ENCODE measurements around the gene INPP5B.

Gene INPP5B

DNA sequence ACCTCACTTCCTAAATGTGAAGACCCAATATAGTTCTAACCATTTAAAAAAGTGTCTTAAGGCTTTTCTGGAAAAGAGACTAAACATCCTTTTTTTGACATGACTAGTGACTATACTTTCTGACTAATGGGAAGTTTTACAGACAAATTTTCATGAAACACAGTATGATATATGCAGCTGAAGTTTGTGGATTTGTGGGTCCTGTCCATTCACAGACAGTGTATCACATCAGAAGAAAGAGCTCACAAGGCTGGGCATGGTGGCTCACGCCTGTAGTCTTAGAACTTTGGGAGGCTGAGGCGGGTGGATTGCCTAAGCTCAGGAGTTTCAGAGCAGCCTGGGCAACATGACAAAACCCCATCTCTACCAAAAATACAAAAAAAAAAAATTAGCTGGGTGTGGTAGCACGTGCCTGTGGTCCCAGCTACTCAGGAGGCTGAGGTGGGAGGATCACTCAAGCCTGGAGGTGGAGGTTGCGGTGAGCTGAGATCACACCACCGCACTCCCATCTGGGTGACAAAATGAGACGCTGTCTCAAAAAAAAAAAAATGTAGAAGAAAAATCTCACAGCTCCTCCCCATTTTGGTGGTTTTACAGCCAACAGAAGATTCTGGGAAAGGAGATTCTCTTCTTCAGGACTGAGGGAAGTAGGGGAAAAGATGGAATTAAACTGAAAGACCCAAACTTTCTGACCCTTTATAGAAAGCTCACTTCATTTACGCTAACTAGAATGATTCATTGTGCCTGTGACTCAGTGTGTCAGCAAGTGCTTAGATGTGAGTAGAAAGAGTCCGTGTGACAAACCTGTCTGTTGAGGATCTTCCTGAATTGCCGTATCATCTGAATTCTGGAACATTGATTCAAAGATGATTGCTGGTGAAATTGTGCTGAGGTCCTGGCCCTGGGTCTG, 123.7 kb downstream of the INPP5B start:
- in situ Hi-C loops (cut with HindIII; ENCODE audit: low sequenced_read_pairs), result no loop called here
- no peak overlapping the region for H3K4me3 ChIP-seq (ENCODE audit: low read depth, low read length)
- TF ChIP-seq, protein P1, sequence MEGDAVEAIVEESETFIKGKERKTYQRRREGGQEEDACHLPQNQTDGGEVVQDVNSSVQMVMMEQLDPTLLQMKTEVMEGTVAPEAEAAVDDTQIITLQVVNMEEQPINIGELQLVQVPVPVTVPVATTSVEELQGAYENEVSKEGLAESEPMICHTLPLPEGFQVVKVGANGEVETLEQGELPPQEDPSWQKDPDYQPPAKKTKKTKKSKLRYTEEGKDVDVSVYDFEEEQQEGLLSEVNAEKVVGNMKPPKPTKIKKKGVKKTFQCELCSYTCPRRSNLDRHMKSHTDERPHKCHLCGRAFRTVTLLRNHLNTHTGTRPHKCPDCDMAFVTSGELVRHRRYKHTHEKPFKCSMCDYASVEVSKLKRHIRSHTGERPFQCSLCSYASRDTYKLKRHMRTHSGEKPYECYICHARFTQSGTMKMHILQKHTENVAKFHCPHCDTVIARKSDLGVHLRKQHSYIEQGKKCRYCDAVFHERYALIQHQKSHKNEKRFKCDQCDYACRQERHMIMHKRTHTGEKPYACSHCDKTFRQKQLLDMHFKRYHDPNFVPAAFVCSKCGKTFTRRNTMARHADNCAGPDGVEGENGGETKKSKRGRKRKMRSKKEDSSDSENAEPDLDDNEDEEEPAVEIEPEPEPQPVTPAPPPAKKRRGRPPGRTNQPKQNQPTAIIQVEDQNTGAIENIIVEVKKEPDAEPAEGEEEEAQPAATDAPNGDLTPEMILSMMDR (IDR thresholded peaks at IDR 0.05; ENCODE audit: low read depth, low read length, missing control alignments), result no peak
- no peak for DNase-seq (ENCODE audit: low read depth)

DNA sequence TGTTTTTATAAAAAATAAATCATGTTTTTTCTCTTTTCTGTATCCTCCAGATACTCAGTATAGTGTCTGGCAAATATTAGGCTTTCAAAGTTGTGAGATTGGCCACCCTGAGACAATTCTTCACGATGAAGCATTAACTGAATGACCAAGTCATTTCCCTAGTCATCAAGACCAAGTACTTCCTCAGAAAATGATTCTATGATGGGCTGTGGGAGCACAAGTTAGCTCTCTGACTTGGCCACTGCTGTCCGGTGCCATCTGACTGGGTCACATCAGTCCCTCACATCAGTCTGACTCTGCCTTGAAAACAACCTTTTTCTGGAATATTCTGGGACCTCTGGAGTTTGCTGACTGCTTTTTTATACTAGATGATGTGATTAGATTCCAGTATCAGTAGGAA, 125.4 kb downstream of the INPP5B start:
- in situ Hi-C loops (cut with HindIII; ENCODE audit: low sequenced_read_pairs), result no loop called here

DNA sequence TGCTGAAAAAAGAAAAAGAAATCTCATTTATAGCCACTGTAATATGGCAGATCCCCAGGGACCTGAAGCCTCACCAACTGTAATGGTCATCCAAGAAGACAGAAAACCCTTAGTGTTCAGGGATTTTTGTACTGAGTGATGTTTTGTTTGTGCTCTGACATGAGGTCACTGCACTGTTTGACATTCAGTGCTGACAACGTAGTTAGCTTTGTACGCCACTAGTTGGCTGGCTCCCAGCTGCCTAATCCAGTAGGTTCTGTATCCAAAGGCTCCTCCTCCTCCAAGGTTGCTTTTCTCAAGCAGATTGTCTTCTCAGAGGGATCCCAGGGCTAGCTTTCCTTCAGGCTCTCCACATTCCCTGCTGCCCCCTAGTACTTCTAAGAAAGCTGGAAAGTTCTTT, 129.4 kb downstream of the INPP5B start:
- no peak overlapping the region for H3K4me3 ChIP-seq (ENCODE audit: low read depth, low read length)
- TF ChIP-seq, protein P1 (IDR thresholded peaks at IDR 0.05; ENCODE audit: low read depth, low read length, missing control alignments), result no peak
- DNase-seq (ENCODE audit: low read depth), result no peak
- in situ Hi-C loops (cut with HindIII; ENCODE audit: low sequenced_read_pairs), result no loop called here

More for the DNA sequence above, 125.4 kb downstream of the INPP5B start:
- DNase-seq (ENCODE audit: low read depth), result no peak
- H3K4me3 ChIP-seq (ENCODE audit: low read depth, low read length), result no peak overlapping the region
- TF ChIP-seq, protein P1 (IDR thresholded peaks at IDR 0.05; ENCODE audit: low read depth, low read length, missing control alignments), result no peak

DNA sequence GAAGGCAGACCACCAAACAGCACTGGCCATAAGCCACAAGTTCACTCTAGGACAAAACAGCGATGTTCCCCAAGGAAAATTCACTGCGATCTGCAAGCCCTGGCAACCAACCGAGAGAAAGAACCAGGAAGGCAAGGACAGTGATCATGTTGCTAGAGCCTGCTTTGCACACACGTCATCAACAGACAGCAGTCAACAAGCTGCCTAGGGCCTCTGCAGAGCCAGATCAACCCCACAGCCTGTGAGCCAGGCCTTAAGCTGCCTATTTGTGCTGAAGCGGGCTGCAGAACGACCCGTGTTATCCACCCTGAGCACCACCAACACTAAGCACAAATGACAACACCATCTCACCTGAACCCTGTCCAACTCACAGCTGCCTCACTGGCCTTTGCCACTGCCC, 132.6 kb downstream of the INPP5B start:
- TF ChIP-seq, protein P1 (IDR thresholded peaks at IDR 0.05; ENCODE audit: low read depth, low read length, missing control alignments), result no peak
- in situ Hi-C loops (cut with HindIII; ENCODE audit: low sequenced_read_pairs), result loop anchor here (5.0 kb wide), 1 partner anchor 33 kb away; no protein-coding TSS in a partner anchor
- no peak for DNase-seq (ENCODE audit: low read depth)
- H3K4me3 ChIP-seq (ENCODE audit: low read depth, low read length), result no peak overlapping the region

DNA sequence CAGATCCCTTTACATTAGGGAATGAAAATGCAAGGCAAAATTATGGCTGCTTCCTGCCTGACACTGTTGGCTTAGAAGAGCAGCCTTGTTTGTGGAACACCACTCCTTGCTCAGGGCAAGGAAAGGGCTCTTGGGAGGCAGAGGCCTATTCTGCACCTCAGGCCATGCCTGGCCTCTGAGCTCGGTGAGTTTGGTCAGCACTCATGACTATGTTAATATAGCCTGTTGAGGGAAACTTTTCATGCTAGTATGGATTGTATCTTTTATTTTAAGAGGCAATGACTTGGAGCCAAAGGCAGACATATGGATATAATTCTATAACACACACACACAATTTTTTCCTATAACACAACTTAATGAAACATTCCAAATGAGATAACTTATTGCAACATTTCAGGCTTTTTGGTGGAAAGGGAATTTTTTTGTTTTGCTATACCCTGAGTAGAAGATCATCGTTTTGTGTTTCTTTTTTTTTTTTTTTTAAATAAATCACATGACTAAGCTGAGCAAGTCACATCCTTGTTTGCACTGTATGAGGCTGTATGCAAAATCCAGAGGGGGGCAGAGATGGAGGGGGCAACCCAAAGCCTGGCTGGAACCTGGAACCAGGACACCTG, 133.2 kb downstream of the INPP5B start:
- H3K4me3 ChIP-seq (ENCODE audit: low read depth, low read length), result no peak overlapping the region
- DNase-seq (ENCODE audit: low read depth), result no peak
- in situ Hi-C loops (cut with HindIII; ENCODE audit: low sequenced_read_pairs), result loop anchor here (5.0 kb wide), 1 partner anchor 34 kb away; no protein-coding TSS in a partner anchor
- TF ChIP-seq, protein P1 (IDR thresholded peaks at IDR 0.05; ENCODE audit: low read depth, low read length, missing control alignments), result no peak

DNA sequence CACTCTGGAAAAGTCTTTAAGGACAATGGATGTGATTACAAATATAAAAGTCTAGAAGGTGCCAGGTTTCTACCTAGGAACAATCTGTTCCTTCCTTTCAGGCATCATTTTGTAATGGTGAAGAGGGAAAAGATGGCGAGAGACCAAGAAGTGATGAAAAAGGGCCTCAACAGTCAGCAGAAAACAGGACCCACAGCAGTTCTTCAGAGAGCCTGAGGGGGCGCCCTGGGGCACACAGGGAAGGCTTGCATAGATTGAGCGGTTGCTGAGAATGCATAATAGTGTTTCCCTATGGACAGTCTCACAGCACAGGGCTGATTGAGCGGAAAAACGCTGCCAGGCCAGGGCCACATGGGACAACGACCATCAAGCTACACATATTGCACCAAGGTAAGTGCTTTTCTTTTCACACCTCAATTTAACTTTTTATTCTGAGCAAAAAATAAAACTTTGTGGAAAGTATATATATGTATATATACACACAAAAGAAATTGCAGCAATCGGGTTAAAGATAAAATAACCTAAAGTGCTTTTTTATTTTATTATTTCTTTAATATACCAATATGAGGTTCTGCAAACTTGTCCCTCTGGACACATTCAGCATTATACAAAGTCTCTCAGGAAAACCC, 135.7 kb downstream of the INPP5B start:
- peak; percentile 57 for DNase-seq (ENCODE audit: low read depth)
- in situ Hi-C loops (cut with HindIII; ENCODE audit: low sequenced_read_pairs), result loop anchor here (5.0 kb wide), 1 partner anchor 36 kb away; no protein-coding TSS in a partner anchor
- TF ChIP-seq, protein P1 (IDR thresholded peaks at IDR 0.05; ENCODE audit: low read depth, low read length, missing control alignments), result peak; percentile 93
- H3K4me3 ChIP-seq (ENCODE audit: low read depth, low read length), result no peak overlapping the region
